K562 (cell line): ENCODE data around the gene DYNC1I2. TPM values are rescaled to one million over a fixed set of nuclear protein-coding genes. Genes with fewer than 3 reads are reported as not detected.

Source experiments
- ATAC-seq: fragments of 200-7000 bp; cut with Tn5 transposase; 3 replicates; pipeline ENCODE4 v1.9.1; 2020; ENCODE audit warnings: moderate library complexity
- BruUV-seq: library from RNA; stranded (reverse); fragments of 400-500 nt; replicated peaks from 2 replicates; lab custom pipeline; 2021; lab: Mats Ljungman, UMichigan
- CTCF ChIA-PET: fragments of 300-600 bp; formaldehyde crosslinking; extraction: SDS; loops from one replicate; lab custom pipeline; 2021; ENCODE audit warnings: low intra/inter-chr PET ratio; lab: Yijun Ruan, JAX
- POLR2A ChIA-PET: fragments of 300-600, 350-650 bp; sonication (Branson Sonifier 250); formaldehyde crosslinking; extraction: SDS; loops from one replicate; lab custom pipeline; 2021; ENCODE audit warnings: antibody characterized with exemption, inconsistent platforms; lab: Yijun Ruan, JAX
- DNase-seq, 4 experiments: peaks; one replicate each; pipeline versions ENCODE4 v3.0.0 to v3.0.0-alpha.2; 2011 to 2018; ENCODE audit warnings: low spot score in 3 of 4, mixed read lengths in 3 of 4; ENCODE audit errors: extremely low read depth in 1 of 4
- FAIRE-seq: peaks from 2 replicates; lab custom pipeline; 2011; peaks lifted over from hg19 to GRCh38; lab: Jason Lieb, UNC
- H2AFZ ChIP-seq: 2 replicates; pipeline ENCODE4 v1.6.0; 2011; ENCODE audit warnings: low read depth, low read length, control low read depth, inconsistent platforms
- H3K27ac ChIP-seq: fragments of 200-600 bp; 3 replicates; pipeline ENCODE4 v1.8.0; 2011; ENCODE audit warnings: low read depth, mild to moderate bottlenecking, control low read depth, inconsistent platforms, low read length, moderate library complexity, mixed read lengths; ENCODE audit errors: extremely low read depth
- H3K27me3 ChIP-seq, 2 experiments: fragments of 300-600 bp in 1 of 2; 2 replicates in 1 of 2; 3 replicates in 1 of 2; pipeline versions ENCODE4 v1.6.0 to v1.8.0; 2011; ENCODE audit warnings: inconsistent platforms in 2 of 2, low read length in 2 of 2, mild to moderate bottlenecking in 1 of 2, mixed read lengths in 1 of 2, moderate library complexity in 1 of 2; ENCODE audit not compliant: control insufficient read depth in 2 of 2, insufficient read depth in 2 of 2
- H3K36me3 ChIP-seq: fragments of 300-600 bp; 3 replicates; pipeline ENCODE4 v1.8.0; 2011; ENCODE audit warnings: mild to moderate bottlenecking, low read length, inconsistent platforms; ENCODE audit not compliant: control insufficient read depth, insufficient read depth
- H3K4me1 ChIP-seq, 2 experiments: fragments of 200-600 bp in 1 of 2; replicated peaks in 1 of 2; 2 replicates in 1 of 2; 3 replicates in 1 of 2; pipeline versions ENCODE4 v1.5.1 to v1.8.0; 2011; ENCODE audit warnings: inconsistent platforms in 2 of 2, low read length in 2 of 2, mild to moderate bottlenecking in 1 of 2, mixed read lengths in 1 of 2, moderate library complexity in 1 of 2; ENCODE audit not compliant: control insufficient read depth in 2 of 2, insufficient read depth in 2 of 2
- H3K4me2 ChIP-seq: 2 replicates; pipeline ENCODE4 v1.6.1; 2011; ENCODE audit warnings: low read length, control low read depth, inconsistent platforms, mixed read lengths; ENCODE audit not compliant: insufficient read depth
- H3K4me3 ChIP-seq: fragments of 200-600 bp; sonication (generic), shearing (Covaris generic); 2 replicates; pipeline ENCODE4 v1.5.1; 2016; ENCODE audit warnings: control low read depth, inconsistent platforms
- H3K79me2 ChIP-seq: fragments of 200-600 bp; 3 replicates; pipeline ENCODE4 v1.8.0; 2011; ENCODE audit warnings: low read length, inconsistent platforms; ENCODE audit not compliant: control insufficient read depth, insufficient read depth
- H3K9ac ChIP-seq, 2 experiments: 2 replicates each; pipeline versions ENCODE4 v1.6.0 to v1.6.1; 2011; ENCODE audit warnings: low read depth in 2 of 2, low read length in 2 of 2, control low read depth in 1 of 2, inconsistent platforms in 1 of 2, mild to moderate bottlenecking in 1 of 2, mixed read lengths in 1 of 2; ENCODE audit not compliant: insufficient read depth in 1 of 2
- H3K9me1 ChIP-seq: one replicate; pipeline ENCODE4 v1.6.0; 2011; ENCODE audit warnings: inconsistent platforms, mild to moderate bottlenecking, low read length, moderate library complexity; ENCODE audit not compliant: control insufficient read depth, insufficient read depth
- H3K9me3 ChIP-seq: replicated peaks from 2 replicates; pipeline ENCODE4 v1.5.1; 2011; ENCODE audit warnings: low read depth, low read length, inconsistent platforms; ENCODE audit not compliant: control insufficient read depth, insufficient read depth
- H4K20me1 ChIP-seq: replicated peaks from 2 replicates; pipeline ENCODE4 v1.6.1; 2011; ENCODE audit warnings: low read length, inconsistent platforms, mixed read lengths; ENCODE audit not compliant: control insufficient read depth, insufficient read depth
- FOXK1 ChIP-seq: sonication (generic); formaldehyde crosslinking; IDR thresholded peaks from 2 replicates; pipeline ENCODE4 v1.8.0; 2022; ENCODE audit warnings: missing genetic modification reagents, mild to moderate bottlenecking, borderline replicate concordance
- RFX7 ChIP-seq: fragments of 250-450 bp; sonication (Bioruptor Pico); IDR thresholded peaks from 2 replicates; pipeline ENCODE4 v1.5.1; 2021; ENCODE audit warnings: mild to moderate bottlenecking
- ZNF121 ChIP-seq: sonication (generic); formaldehyde crosslinking; conservative IDR thresholded peaks from 2 replicates; pipeline ENCODE4 v1.8.0; 2022; ENCODE audit warnings: missing genetic modification reagents
- WGBS: fragments of 100-300 bp; shearing (Covaris generic); methylation state at CpG from one replicate; pipeline ENCODE4 v1.1.6; 2016; ENCODE audit warnings: low coverage, mixed read lengths; ENCODE audit not compliant: insufficient coverage; ENCODE audit errors: missing lambda C conversion rate; 5-methylcytosine and 5-hydroxymethylcytosine counted together
- in situ Hi-C: fragments of 300-500 bp; cut with MboI; formaldehyde crosslinking; loops from 4 replicates; pipeline ENCODE4 v1.15.0; 2018; ENCODE audit warnings: inconsistent platforms, mixed read lengths
- intact Hi-C: fragments of 100-400 bp; cut with micrococcal nuclease; formaldehyde crosslinking; loops from 2 replicates; pipeline ENCODE4 v1.14.2; 2022
- polyA plus RNA-seq, 8 experiments: library from polyadenylated mRNA; depleted of rRNA in 4 of 8; stranded (reverse) in 5 of 8; unstranded in 3 of 8; fragments of >200 nt; fragmentation: Nextera tagmentation in 2 of 8; fragmentation: Illumina TruSeq in 1 of 8; extraction: Ambion mirVana in 2 of 8; extraction: Trizol in 1 of 8; gene quantifications; 2 replicates each; pipeline versions ENCODE4 v1.2.1 to v1.2.3, GENCODE V29; 2011 to 2014; ENCODE audit warnings: inconsistent platforms in 1 of 8, missing spikeins in 1 of 8
- total RNA-seq, 7 experiments: library from RNA; depleted of rRNA in 6 of 7; stranded (reverse); fragments of >200 nt in 6 of 7; fragmentation: Illumina TruSeq in 2 of 7; extraction: Trizol in 2 of 7; gene quantifications; 2 replicates each; pipeline versions ENCODE4 v1.2.1 to v1.2.3, GENCODE V29; 2011 to 2021; ENCODE audit warnings: low replicate concordance in 1 of 7
- TF ChIP-seq, protein P1 (sequence below): IDR thresholded peaks from 2 replicates; pipeline ENCODE4 v1.6.1; 2014; ENCODE audit warnings: antibody characterized with exemption

The DYNC1I2 gene
- total and polyA plus RNA-seq, 9 of the 15 experiments (the other 6 are each of a cell fraction or from before 2014, with no cell fraction given): 59.1 to 204 (median 100) TPM

DNA sequence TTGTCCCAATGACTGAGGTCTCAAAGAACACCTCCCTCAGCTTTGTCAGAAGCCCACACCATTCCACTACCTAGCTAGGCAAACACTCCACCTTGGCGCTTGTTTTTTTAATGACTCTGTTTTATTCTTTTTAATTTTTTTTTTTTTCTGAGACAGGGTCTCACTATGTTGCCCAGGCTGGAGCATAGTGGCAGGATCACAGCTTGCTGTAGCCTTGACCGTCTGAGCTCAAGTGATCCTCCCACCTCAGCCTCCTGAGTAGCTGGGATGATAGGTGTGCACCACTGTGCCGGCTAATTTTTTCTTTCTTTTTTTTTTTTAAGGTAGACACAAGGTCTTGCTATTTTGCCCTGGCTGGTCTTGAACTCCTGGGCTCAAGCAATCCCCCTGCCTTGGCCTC, 104.9 kb downstream of the DYNC1I2 start:
- Histone ChIP-seq H3K9ac (no peak overlapping the region), H3K27me3 (no peaks in the 10 kb centered on the region), H2AFZ (no peak overlapping the region), H3K27ac (no peak overlapping the region), H3K4me3 (no peak overlapping the region), H3K9me3 (no peaks in the 10 kb centered on the region), H3K79me2 (no peaks in the 10 kb centered on the region), H3K9me1 (no peaks in the 10 kb centered on the region), H3K4me2 (no peak overlapping the region), H4K20me1 (no peaks in the 10 kb centered on the region), H3K36me3 (peaks cover 31% of the 10 kb centered on the region; the same call in 2 of the 3 replicates), H3K4me1 (no peaks in the 10 kb centered on the region)
- DNase-seq (no peak), FAIRE-seq (no peak), ATAC-seq (no peak)
- TF ChIP-seq RFX7 (CRISPR knock-in tag): no peak
- TF ChIP-seq FOXK1 (CRISPR knock-in tag): no peak
- TF ChIP-seq, protein P1, sequence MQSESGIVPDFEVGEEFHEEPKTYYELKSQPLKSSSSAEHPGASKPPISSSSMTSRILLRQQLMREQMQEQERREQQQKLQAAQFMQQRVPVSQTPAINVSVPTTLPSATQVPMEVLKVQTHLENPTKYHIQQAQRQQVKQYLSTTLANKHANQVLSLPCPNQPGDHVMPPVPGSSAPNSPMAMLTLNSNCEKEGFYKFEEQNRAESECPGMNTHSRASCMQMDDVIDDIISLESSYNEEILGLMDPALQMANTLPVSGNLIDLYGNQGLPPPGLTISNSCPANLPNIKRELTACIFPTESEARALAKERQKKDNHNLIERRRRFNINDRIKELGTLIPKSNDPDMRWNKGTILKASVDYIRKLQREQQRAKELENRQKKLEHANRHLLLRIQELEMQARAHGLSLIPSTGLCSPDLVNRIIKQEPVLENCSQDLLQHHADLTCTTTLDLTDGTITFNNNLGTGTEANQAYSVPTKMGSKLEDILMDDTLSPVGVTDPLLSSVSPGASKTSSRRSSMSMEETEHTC: no peak
- TF ChIP-seq ZNF121 (CRISPR knock-in tag): peak; percentile 55
- CTCF ChIA-PET: no interaction called here
- POLR2A ChIA-PET: interaction anchor here (0.5 to 0.8 kb wide), 3 partner anchors 12 to 314 kb away, joined by 3 read pairs; no protein-coding TSS in a partner anchor
- in situ Hi-C loops: no loop called here
- BruUV-seq: no TSS peak
- WGBS: 90% methylated on average over 3 of the region's 3 CpGs
- intact Hi-C loops: loop anchor here (5.0 to 10.0 kb wide), 2 partner anchors 195 to 217 kb away; no protein-coding TSS in a partner anchor
